HEK293 (cell line): Measurements from ENCODE around the gene COQ3.

Experiments used
- CTCF ChIA-PET: fragments of 350-600 bp; formaldehyde crosslinking; extraction: SDS; loops from one replicate; lab custom pipeline; 2021; ENCODE audit warnings: antibody characterized with exemption; lab: Yijun Ruan, JAX
- POLR2A ChIA-PET: fragments of 300-600 bp; formaldehyde crosslinking; extraction: SDS; loops from one replicate; lab custom pipeline; 2020; ENCODE audit warnings: antibody characterized with exemption, inconsistent platforms; lab: Yijun Ruan, JAX
- H3K27ac ChIP-seq: fragments of 200-500 bp; sonication (Bioruptor generic); 2 replicates; pipeline ENCODE4 v1.5.1; 2014; ENCODE audit warnings: low read depth, low read length, control low read depth, inconsistent platforms; ENCODE audit errors: extremely low read depth
- H3K36me3 ChIP-seq, 2 experiments: fragments of 200-500 bp in 1 of 2; sonication (Bioruptor generic) in 1 of 2; 1 replicate in 1 of 2; 2 replicates in 1 of 2; pipeline ENCODE4 v1.5.1; 2014 to 2017; ENCODE audit warnings: inconsistent platforms in 2 of 2, low read length in 2 of 2; ENCODE audit not compliant: control insufficient read depth in 2 of 2, insufficient read depth in 1 of 2
- H3K4me1 ChIP-seq: fragments of 200-500 bp; sonication (Bioruptor generic); 2 replicates; pipeline ENCODE4 v1.5.1; 2014; ENCODE audit warnings: mild to moderate bottlenecking, low read length, inconsistent platforms; ENCODE audit not compliant: control insufficient read depth, insufficient read depth
- H3K4me3 ChIP-seq: 2 replicates; pipeline ENCODE4 v1.5.1; 2011; ENCODE audit warnings: low read depth, mild to moderate bottlenecking, control low read depth, low read length, moderate library complexity
- H3K9me3 ChIP-seq: fragments of 200-500 bp; sonication (Bioruptor generic); 2 replicates; pipeline ENCODE4 v1.5.1; 2014; ENCODE audit warnings: low read depth, low read length, inconsistent platforms; ENCODE audit not compliant: control insufficient read depth, insufficient read depth
- GLI4 ChIP-seq: fragments of 450-650 bp; formaldehyde crosslinking; IDR thresholded peaks from 2 replicates; pipeline ENCODE4 v1.5.1; 2016; ENCODE audit warnings: missing biosample characterization, missing genetic modification characterization
- SCRT1 ChIP-seq: fragments of 450-650 bp; formaldehyde crosslinking; IDR thresholded peaks from 2 replicates; pipeline ENCODE4 v1.5.1; 2016; ENCODE audit warnings: missing biosample characterization, missing genetic modification characterization, borderline replicate concordance
- SCRT2 ChIP-seq: fragments of 450-650 bp; formaldehyde crosslinking; IDR thresholded peaks from 2 replicates; pipeline ENCODE4 v1.5.1; 2016; ENCODE audit warnings: missing biosample characterization, missing genetic modification characterization
- ZBTB1 ChIP-seq: fragments of 450-650 bp; formaldehyde crosslinking; IDR thresholded peaks from 2 replicates; pipeline ENCODE4 v1.5.1; 2016; ENCODE audit warnings: missing biosample characterization, missing genetic modification characterization
- ZNF16 ChIP-seq: fragments of 450-650 bp; formaldehyde crosslinking; IDR thresholded peaks from 2 replicates; pipeline ENCODE4 v1.5.1; 2016; ENCODE audit warnings: low read depth, missing biosample characterization, missing genetic modification characterization
- ZNF2 ChIP-seq: fragments of 450-650 bp; formaldehyde crosslinking; IDR thresholded peaks from 2 replicates; pipeline ENCODE4 v1.5.1; 2016; ENCODE audit warnings: missing biosample characterization, missing genetic modification characterization
- ZNF37A ChIP-seq: fragments of 450-650 bp; IDR thresholded peaks from 2 replicates; pipeline ENCODE4 v1.5.1; 2018; ENCODE audit warnings: missing biosample characterization, missing genetic modification characterization
- ZNF416 ChIP-seq: fragments of 450-650 bp; formaldehyde crosslinking; IDR thresholded peaks from 2 replicates; pipeline ENCODE4 v1.5.1; 2016; ENCODE audit warnings: missing biosample characterization, missing genetic modification characterization
- ZNF423 ChIP-seq: fragments of 450-650 bp; formaldehyde crosslinking; IDR thresholded peaks from 2 replicates; pipeline ENCODE4 v1.5.1; 2016; ENCODE audit warnings: missing biosample characterization, missing genetic modification characterization
- ZNF48 ChIP-seq: fragments of 450-650 bp; formaldehyde crosslinking; IDR thresholded peaks from 2 replicates; pipeline ENCODE4 v1.5.1; 2016; ENCODE audit warnings: missing biosample characterization, missing genetic modification characterization
- ZNF530 ChIP-seq: fragments of 450-650 bp; formaldehyde crosslinking; IDR thresholded peaks from 2 replicates; pipeline ENCODE4 v1.5.1; 2016; ENCODE audit warnings: low read depth, missing biosample characterization, missing genetic modification characterization
- ZNF571 ChIP-seq: fragments of 450-650 bp; formaldehyde crosslinking; IDR thresholded peaks from 2 replicates; pipeline ENCODE4 v1.5.0; 2017; ENCODE audit warnings: missing biosample characterization, missing genetic modification characterization
- TF ChIP-seq, protein P1 (sequence below): fragments of 450-650 bp; formaldehyde crosslinking; IDR thresholded peaks from 2 replicates; pipeline ENCODE4 v1.5.1; 2017; ENCODE audit warnings: missing biosample characterization, missing genetic modification characterization
- TF ChIP-seq, protein P2 (sequence below): fragments of 450-650 bp; formaldehyde crosslinking; IDR thresholded peaks from 2 replicates; pipeline ENCODE4 v1.5.0; 2017; ENCODE audit warnings: missing biosample characterization, missing genetic modification characterization, borderline replicate concordance
- TF ChIP-seq, protein P3 (sequence below): fragments of 450-650 bp; formaldehyde crosslinking; IDR thresholded peaks from 2 replicates; pipeline ENCODE4 v1.5.1; 2017; ENCODE audit warnings: missing biosample characterization, missing genetic modification characterization
- TF ChIP-seq, protein P4 (sequence below): fragments of 450-650 bp; formaldehyde crosslinking; IDR thresholded peaks from 2 replicates; pipeline ENCODE4 v1.5.1; 2016; ENCODE audit warnings: missing biosample characterization, missing genetic modification characterization

The COQ3 gene

DNA sequence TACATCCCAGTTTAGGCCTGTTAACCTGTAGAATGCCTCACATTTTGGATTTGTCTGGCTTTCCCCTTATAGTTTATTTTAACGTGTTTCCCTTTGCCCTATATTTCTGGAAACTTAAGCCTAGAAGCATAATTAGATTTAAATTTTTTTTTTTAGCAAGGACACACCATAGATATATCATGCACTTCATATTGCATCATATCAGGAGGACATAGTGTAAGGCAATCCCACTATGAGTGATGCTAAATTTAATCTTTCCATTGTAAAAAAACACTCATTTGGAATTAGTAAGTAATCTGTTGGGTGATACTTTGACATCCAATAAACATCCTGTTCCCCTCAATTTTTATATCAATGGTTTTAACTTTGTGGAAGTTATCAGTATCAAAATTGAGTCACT, 34.2 kb downstream of the COQ3 start:
- H3K36me3 ChIP-seq = no peaks in the 10 kb centered on the region
- H3K4me3 ChIP-seq = no peak overlapping the region
- no peak overlapping the region for H3K27ac ChIP-seq
- ChIA-PET POLR2A (no interaction called here), CTCF (interaction anchor here (0.7 kb wide), 1 partner anchor 14 kb away, joined by 3 read pairs; no protein-coding TSS in a partner anchor)
- H3K4me1 ChIP-seq = no peaks in the 10 kb centered on the region
- no peaks in the 10 kb centered on the region for H3K9me3 ChIP-seq
- TF ChIP-seq ZNF423 (no peak), ZNF2 (no peak), ZNF530 (tag by site-specific recombination) (no peak), SCRT2 (tag by site-specific recombination) (0 out of 2 replicates have a peak, but pooled peaks have one; percentile 25), ZNF16 (tag by site-specific recombination) (no peak)

DNA sequence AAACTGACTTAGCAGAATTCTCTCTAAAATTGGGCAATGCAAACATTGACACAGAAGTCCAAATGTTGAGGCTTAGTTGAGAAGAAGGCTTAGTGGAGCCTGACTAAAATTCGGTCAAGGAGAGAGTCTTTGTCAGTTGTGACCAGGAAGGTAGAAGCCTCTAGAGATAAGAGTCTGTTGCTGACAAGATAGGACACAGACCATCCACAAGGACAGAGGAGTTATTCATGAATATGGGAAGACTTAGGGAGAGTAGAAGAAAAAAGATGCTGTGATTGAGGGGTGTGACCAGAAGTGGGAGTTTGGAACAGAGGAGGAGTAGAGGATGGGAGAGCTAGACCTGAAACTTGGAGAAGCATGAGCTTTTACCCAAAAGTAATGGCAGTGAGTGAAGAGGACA, 37.4 kb downstream of the COQ3 start:
- ChIA-PET CTCF (no interaction called here), POLR2A (no interaction called here)
- Histone ChIP-seq H3K4me3 (no peak overlapping the region), H3K9me3 (no peaks in the 10 kb centered on the region), H3K36me3 (no peaks in the 10 kb centered on the region), H3K27ac (no peak overlapping the region), H3K4me1 (no peaks in the 10 kb centered on the region)
- TF ChIP-seq, protein P1, sequence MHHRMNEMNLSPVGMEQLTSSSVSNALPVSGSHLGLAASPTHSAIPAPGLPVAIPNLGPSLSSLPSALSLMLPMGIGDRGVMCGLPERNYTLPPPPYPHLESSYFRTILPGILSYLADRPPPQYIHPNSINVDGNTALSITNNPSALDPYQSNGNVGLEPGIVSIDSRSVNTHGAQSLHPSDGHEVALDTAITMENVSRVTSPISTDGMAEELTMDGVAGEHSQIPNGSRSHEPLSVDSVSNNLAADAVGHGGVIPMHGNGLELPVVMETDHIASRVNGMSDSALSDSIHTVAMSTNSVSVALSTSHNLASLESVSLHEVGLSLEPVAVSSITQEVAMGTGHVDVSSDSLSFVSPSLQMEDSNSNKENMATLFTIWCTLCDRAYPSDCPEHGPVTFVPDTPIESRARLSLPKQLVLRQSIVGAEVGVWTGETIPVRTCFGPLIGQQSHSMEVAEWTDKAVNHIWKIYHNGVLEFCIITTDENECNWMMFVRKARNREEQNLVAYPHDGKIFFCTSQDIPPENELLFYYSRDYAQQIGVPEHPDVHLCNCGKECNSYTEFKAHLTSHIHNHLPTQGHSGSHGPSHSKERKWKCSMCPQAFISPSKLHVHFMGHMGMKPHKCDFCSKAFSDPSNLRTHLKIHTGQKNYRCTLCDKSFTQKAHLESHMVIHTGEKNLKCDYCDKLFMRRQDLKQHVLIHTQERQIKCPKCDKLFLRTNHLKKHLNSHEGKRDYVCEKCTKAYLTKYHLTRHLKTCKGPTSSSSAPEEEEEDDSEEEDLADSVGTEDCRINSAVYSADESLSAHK (tag by site-specific recombination) = no peak
- TF ChIP-seq ZBTB1 (tag by site-specific recombination) = no peak
- TF ChIP-seq ZNF571 (tag by site-specific recombination) = no peak
- TF ChIP-seq, protein P2, sequence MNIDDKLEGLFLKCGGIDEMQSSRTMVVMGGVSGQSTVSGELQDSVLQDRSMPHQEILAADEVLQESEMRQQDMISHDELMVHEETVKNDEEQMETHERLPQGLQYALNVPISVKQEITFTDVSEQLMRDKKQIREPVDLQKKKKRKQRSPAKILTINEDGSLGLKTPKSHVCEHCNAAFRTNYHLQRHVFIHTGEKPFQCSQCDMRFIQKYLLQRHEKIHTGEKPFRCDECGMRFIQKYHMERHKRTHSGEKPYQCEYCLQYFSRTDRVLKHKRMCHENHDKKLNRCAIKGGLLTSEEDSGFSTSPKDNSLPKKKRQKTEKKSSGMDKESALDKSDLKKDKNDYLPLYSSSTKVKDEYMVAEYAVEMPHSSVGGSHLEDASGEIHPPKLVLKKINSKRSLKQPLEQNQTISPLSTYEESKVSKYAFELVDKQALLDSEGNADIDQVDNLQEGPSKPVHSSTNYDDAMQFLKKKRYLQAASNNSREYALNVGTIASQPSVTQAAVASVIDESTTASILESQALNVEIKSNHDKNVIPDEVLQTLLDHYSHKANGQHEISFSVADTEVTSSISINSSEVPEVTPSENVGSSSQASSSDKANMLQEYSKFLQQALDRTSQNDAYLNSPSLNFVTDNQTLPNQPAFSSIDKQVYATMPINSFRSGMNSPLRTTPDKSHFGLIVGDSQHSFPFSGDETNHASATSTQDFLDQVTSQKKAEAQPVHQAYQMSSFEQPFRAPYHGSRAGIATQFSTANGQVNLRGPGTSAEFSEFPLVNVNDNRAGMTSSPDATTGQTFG (tag by site-specific recombination) = no peak
- no peak for TF ChIP-seq ZNF16 (tag by site-specific recombination)
- TF ChIP-seq, protein P3, sequence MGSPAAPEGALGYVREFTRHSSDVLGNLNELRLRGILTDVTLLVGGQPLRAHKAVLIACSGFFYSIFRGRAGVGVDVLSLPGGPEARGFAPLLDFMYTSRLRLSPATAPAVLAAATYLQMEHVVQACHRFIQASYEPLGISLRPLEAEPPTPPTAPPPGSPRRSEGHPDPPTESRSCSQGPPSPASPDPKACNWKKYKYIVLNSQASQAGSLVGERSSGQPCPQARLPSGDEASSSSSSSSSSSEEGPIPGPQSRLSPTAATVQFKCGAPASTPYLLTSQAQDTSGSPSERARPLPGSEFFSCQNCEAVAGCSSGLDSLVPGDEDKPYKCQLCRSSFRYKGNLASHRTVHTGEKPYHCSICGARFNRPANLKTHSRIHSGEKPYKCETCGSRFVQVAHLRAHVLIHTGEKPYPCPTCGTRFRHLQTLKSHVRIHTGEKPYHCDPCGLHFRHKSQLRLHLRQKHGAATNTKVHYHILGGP (tag by site-specific recombination) = no peak
- no peak for TF ChIP-seq ZNF37A
- TF ChIP-seq, protein P4, sequence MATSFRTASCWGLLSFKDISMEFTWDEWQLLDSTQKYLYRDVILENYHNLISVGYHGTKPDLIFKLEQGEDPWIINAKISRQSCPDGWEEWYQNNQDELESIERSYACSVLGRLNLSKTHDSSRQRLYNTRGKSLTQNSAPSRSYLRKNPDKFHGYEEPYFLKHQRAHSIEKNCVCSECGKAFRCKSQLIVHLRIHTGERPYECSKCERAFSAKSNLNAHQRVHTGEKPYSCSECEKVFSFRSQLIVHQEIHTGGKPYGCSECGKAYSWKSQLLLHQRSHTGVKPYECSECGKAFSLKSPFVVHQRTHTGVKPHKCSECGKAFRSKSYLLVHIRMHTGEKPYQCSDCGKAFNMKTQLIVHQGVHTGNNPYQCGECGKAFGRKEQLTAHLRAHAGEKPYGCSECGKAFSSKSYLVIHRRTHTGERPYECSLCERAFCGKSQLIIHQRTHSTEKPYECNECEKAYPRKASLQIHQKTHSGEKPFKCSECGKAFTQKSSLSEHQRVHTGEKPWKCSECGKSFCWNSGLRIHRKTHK (tag by site-specific recombination) = no peak
- TF ChIP-seq GLI4 (tag by site-specific recombination) = no peak
- no peak for TF ChIP-seq ZNF48

DNA sequence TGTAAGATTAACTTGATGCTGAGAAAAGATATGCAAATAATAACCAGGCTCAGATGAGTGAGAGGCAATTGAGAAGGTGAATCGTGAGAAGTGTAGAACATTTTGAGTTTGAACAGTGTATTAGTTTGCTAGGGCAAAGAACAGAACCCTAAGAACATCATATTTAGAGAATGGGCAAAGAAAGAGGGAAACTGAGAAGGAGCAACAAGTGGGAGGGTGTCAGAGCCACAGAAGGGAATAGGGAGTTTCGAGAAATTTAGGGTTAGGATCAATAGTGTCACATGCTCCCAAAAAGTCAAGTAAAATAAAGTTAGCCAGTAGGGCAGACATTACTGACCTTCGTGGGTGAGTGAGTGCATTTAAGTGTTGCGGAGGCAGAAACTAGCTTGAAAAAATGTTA, 39.0 kb downstream of the COQ3 start:
- no peaks in the 10 kb centered on the region for H3K36me3 ChIP-seq
- H3K9me3 ChIP-seq = no peaks in the 10 kb centered on the region
- no peak overlapping the region for H3K27ac ChIP-seq
- ChIA-PET POLR2A (no interaction called here), CTCF (interaction anchor here (1.0 kb wide), 1 partner anchor 80 kb away, joined by 3 read pairs; no protein-coding TSS in a partner anchor)
- no peak overlapping the region for H3K4me3 ChIP-seq
- H3K4me1 ChIP-seq = peaks cover 5% of the 10 kb centered on the region; the same call in 1 of the 2 replicates
- TF ChIP-seq SCRT2 (tag by site-specific recombination) = peak; percentile 89
- TF ChIP-seq SCRT1 (tag by site-specific recombination) = peak; percentile 71; the same call in 1 of the 2 replicates
- no peak for TF ChIP-seq ZNF416 (tag by site-specific recombination)
